SK-N-SH (cell line): ENCODE measurements around the gene CLEC16A. TPM values are rescaled to one million over a fixed set of nuclear protein-coding genes. Genes with fewer than 3 reads are reported as not detected.

Source experiments
- CTCF ChIA-PET: fragments of 300-600, 350-600 bp; formaldehyde crosslinking; extraction: SDS; loops from one replicate; lab custom pipeline; 2021; lab: Yijun Ruan, JAX
- POLR2A ChIA-PET: fragments of 350-600 bp; sonication (Branson Sonifier 250); formaldehyde crosslinking; extraction: SDS; loops from one replicate; lab custom pipeline; 2020; ENCODE audit warnings: antibody characterized with exemption, inconsistent platforms; lab: Yijun Ruan, JAX
- DNase-seq: peaks from one replicate; pipeline ENCODE4 v3.0.0; 2012
- H2AFZ ChIP-seq: fragments of 200-600 bp; sonication (generic); 2 replicates; pipeline ENCODE4 v1.8.1; 2016; ENCODE audit warnings: antibody characterized with exemption, mild to moderate bottlenecking, low read depth
- H3F3A ChIP-seq: fragments of 200-600 bp; sonication (generic); replicated peaks from 2 replicates; pipeline ENCODE3; 2016; ENCODE audit warnings: antibody characterized with exemption, mild to moderate bottlenecking; ENCODE audit not compliant: insufficient read depth
- H3K27ac ChIP-seq, 2 experiments: fragments of 200-500 bp in 1 of 2; fragments of 200-600 bp in 1 of 2; sonication (Bioruptor generic) in 1 of 2; sonication (generic), shearing (Covaris generic) in 1 of 2; 2 replicates each; pipeline versions ENCODE4 v1.5.1 to v1.6.1; 2014 to 2016; ENCODE audit warnings: low read depth in 2 of 2, inconsistent platforms in 1 of 2, low read length in 1 of 2, mild to moderate bottlenecking in 1 of 2, mixed read lengths in 1 of 2
- H3K27me3 ChIP-seq: fragments of 200-600 bp; sonication (generic), shearing (Covaris generic); 2 replicates; pipeline ENCODE4 v1.6.1; 2016; ENCODE audit warnings: mixed run types; ENCODE audit not compliant: insufficient read depth
- H3K36me3 ChIP-seq, 2 experiments: fragments of 200-500 bp in 1 of 2; fragments of 200-600 bp in 1 of 2; sonication (Bioruptor generic) in 1 of 2; sonication (generic) in 1 of 2; replicated peaks in 1 of 2; 2 replicates each; pipeline versions ENCODE3 to v1.5.1; 2014 to 2016; ENCODE audit warnings: low read length in 1 of 2, mild to moderate bottlenecking in 1 of 2; ENCODE audit not compliant: insufficient read depth in 2 of 2, control insufficient read depth in 1 of 2
- H3K4me1 ChIP-seq, 2 experiments: fragments of 200-500 bp in 1 of 2; fragments of 200-600 bp in 1 of 2; sonication (Bioruptor generic) in 1 of 2; sonication (generic), shearing (Covaris generic) in 1 of 2; 2 replicates each; pipeline versions ENCODE4 v1.5.1 to v1.6.1; 2014 to 2016; ENCODE audit warnings: low read depth in 1 of 2, low read length in 1 of 2, mixed run types in 1 of 2; ENCODE audit not compliant: insufficient read depth in 2 of 2, control insufficient read depth in 1 of 2
- H3K4me2 ChIP-seq: fragments of 200-600 bp; sonication (generic), shearing (Covaris generic); 2 replicates; pipeline ENCODE4 v1.6.1; 2017; ENCODE audit warnings: mixed run types
- H3K4me3 ChIP-seq, 2 experiments: fragments of 200-500 bp in 1 of 2; fragments of 200-600 bp in 1 of 2; sonication (Bioruptor generic) in 1 of 2; sonication (generic), shearing (Covaris generic) in 1 of 2; 2 replicates each; pipeline versions ENCODE4 v1.5.1 to v1.8.1; 2014 to 2016; ENCODE audit warnings: low read depth in 2 of 2, inconsistent platforms in 1 of 2, low read length in 1 of 2, mild to moderate bottlenecking in 1 of 2, mixed read lengths in 1 of 2, moderate library complexity in 1 of 2
- H3K79me2 ChIP-seq: fragments of 200-600 bp; sonication (generic); 2 replicates; pipeline ENCODE4 v1.8.1; 2017; ENCODE audit warnings: mild to moderate bottlenecking; ENCODE audit not compliant: insufficient read depth
- H3K9ac ChIP-seq: fragments of 200-600 bp; sonication (generic); 2 replicates; pipeline ENCODE4 v1.6.1; 2017; ENCODE audit warnings: mixed run types
- H3K9me2 ChIP-seq: fragments of 200-600 bp; sonication (generic); 2 replicates; pipeline ENCODE4 v1.6.1; 2017; ENCODE audit warnings: mixed run types
- H3K9me3 ChIP-seq: fragments of 200-600 bp; sonication (generic); 2 replicates; pipeline ENCODE4 v1.6.1; 2017; ENCODE audit warnings: mixed run types, mild to moderate bottlenecking, moderate library complexity
- H4K20me1 ChIP-seq: fragments of 200-600 bp; sonication (generic); 2 replicates; pipeline ENCODE4 v1.6.1; 2017; ENCODE audit warnings: mild to moderate bottlenecking, mixed run types; ENCODE audit not compliant: insufficient read depth
- ELF1 ChIP-seq: IDR thresholded peaks from 2 replicates; pipeline ENCODE4 v1.4.0; 2012
- EP300 ChIP-seq, 2 experiments: IDR thresholded peaks; 2 replicates each; pipeline versions ENCODE4 v1.4.0 to v1.6.1; 2012; ENCODE audit warnings: borderline replicate concordance in 1 of 2, low read depth in 1 of 2, low read length in 1 of 2
- EZH2phosphoT487 ChIP-seq: fragments of 200-600 bp; sonication (generic); IDR thresholded peaks from 2 replicates; pipeline ENCODE4 v1.6.1; 2017; ENCODE audit warnings: low read depth, mixed run types, mild to moderate bottlenecking, antibody characterized with exemption, moderate library complexity, borderline replicate concordance
- FOSL2 ChIP-seq: IDR thresholded peaks from 2 replicates; pipeline ENCODE4 v1.4.0; 2012; ENCODE audit warnings: low read depth, mild to moderate bottlenecking, moderate library complexity, borderline replicate concordance
- FOXJ3 ChIP-seq: sonication (generic); formaldehyde crosslinking; IDR thresholded peaks from 2 replicates; pipeline ENCODE4 v1.5.1; 2020; ENCODE audit warnings: mild to moderate bottlenecking, missing genetic modification reagents
- GABPA ChIP-seq: IDR thresholded peaks from 2 replicates; pipeline ENCODE4 v1.4.0; 2012; ENCODE audit warnings: low read depth, mild to moderate bottlenecking
- GATA2 ChIP-seq: sonication (generic); formaldehyde crosslinking; IDR thresholded peaks from 2 replicates; pipeline ENCODE4 v1.5.0; 2020; ENCODE audit warnings: mild to moderate bottlenecking, missing genetic modification reagents
- IRF3 ChIP-seq: fragments of 150-350 bp; IDR thresholded peaks from 2 replicates; pipeline ENCODE4 v1.6.1; 2016; ENCODE audit warnings: mild to moderate bottlenecking, low read depth, low read length
- JUND ChIP-seq: IDR thresholded peaks from 2 replicates; pipeline ENCODE4 v1.4.0; 2012
- MAX ChIP-seq: IDR thresholded peaks from 2 replicates; pipeline ENCODE4 v1.4.0; 2012; ENCODE audit warnings: low read depth
- MEF2A ChIP-seq: IDR thresholded peaks from 2 replicates; pipeline ENCODE4 v1.4.0; 2012; ENCODE audit warnings: low read depth, borderline replicate concordance
- NFIC ChIP-seq: IDR thresholded peaks from 2 replicates; pipeline ENCODE4 v1.4.0; 2012; ENCODE audit warnings: borderline replicate concordance
- NRF1 ChIP-seq: IDR thresholded peaks from 2 replicates; pipeline ENCODE4 v1.6.1; 2012; ENCODE audit warnings: low read depth, mild to moderate bottlenecking, low read length
- PBX3 ChIP-seq: IDR thresholded peaks from 2 replicates; pipeline ENCODE4; 2012
- RAD21 ChIP-seq: IDR thresholded peaks from 2 replicates; pipeline ENCODE4 v1.6.1; 2012; ENCODE audit warnings: mild to moderate bottlenecking, low read length
- RFX5 ChIP-seq: IDR thresholded peaks from 2 replicates; pipeline ENCODE4 v1.6.1; 2012; ENCODE audit warnings: mild to moderate bottlenecking, improper control_type of control experiment, low read length
- RXRA ChIP-seq: IDR thresholded peaks from 2 replicates; pipeline ENCODE4 v1.4.0; 2012; ENCODE audit warnings: low read depth, mild to moderate bottlenecking, borderline replicate concordance
- SIN3A ChIP-seq: IDR thresholded peaks from 2 replicates; pipeline ENCODE4 v1.6.1; 2012; ENCODE audit warnings: low read depth, mild to moderate bottlenecking, low read length, moderate library complexity, borderline replicate concordance
- SMC3 ChIP-seq: IDR thresholded peaks from 2 replicates; pipeline ENCODE4 v1.6.1; 2012; ENCODE audit warnings: low read depth, low read length, improper control_type of control experiment
- TAF1 ChIP-seq: IDR thresholded peaks from 2 replicates; pipeline ENCODE4 v1.6.1; 2012; ENCODE audit warnings: low read depth, mild to moderate bottlenecking, low read length, moderate library complexity, borderline replicate concordance
- TCF12 ChIP-seq: IDR thresholded peaks from 2 replicates; pipeline ENCODE4 v1.4.0; 2012
- TEAD4 ChIP-seq: IDR thresholded peaks from 2 replicates; pipeline ENCODE4 v1.4.0; 2012; ENCODE audit warnings: mild to moderate bottlenecking, borderline replicate concordance; ENCODE audit not compliant: insufficient read depth
- WGBS: methylation state at CpG from one replicate; pipeline ENCODE4 v1.1.6; 2017; ENCODE audit warnings: low lambda C conversion rate; 5-methylcytosine and 5-hydroxymethylcytosine counted together
- polyA plus RNA-seq, 3 experiments: library from polyadenylated mRNA; depleted of rRNA; stranded (reverse); fragments of >200 nt; gene quantifications; 2 replicates each; pipeline ENCODE4 v1.2.3, GENCODE V29; 2012

The CLEC16A gene
- polyA plus RNA-seq, 1 of the 3 experiments (the other 2 are of a cell fraction), result 13.7 TPM

DNA sequence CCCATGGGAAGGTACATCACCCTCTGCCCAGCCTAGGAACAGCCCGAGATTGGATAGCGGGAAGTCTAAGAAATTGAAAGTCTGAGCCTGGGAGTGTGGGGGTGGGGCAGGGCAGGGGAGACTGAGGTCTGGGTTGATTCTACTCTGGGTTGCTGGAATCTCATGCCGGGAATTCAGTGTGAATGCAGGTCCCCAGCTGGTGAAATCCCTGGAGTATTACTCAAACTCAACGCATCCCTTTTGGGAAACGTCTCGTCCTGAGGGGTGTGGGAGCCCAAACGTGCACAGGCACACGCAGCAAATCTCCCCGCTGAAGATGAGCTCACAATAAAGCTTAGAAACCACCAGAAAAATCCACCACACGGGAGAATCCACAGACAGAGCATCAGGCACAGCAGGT lies 256.2 kb downstream of the CLEC16A start:
- Histone ChIP-seq H3K4me3 (no peak overlapping the region), H3K4me2 (no peak overlapping the region), H3K4me1 (peaks cover 5 to 17% of the 10 kb centered on the region in 2 experiments; a peak in 3 of 4 replicates), H3K9me3 (no peaks in the 10 kb centered on the region), H3K27me3 (no peaks in the 10 kb centered on the region), H3F3A (no peaks in the 10 kb centered on the region), H4K20me1 (no peaks in the 10 kb centered on the region), H3K79me2 (no peaks in the 10 kb centered on the region), H3K27ac (no peak overlapping the region), H3K36me3 (no peaks in the 10 kb centered on the region), H3K9ac (no peak overlapping the region), H2AFZ (no peak overlapping the region), H3K9me2 (no peaks in the 10 kb centered on the region)
- DNase-seq, result no peak
- ChIA-PET POLR2A (interaction anchor here (1.2 kb wide), 1 partner anchor 55 kb away, joined by 4 read pairs; the partner anchor contains the start of gene SOCS1), CTCF (interaction anchor here (1.0 to 2.0 kb wide), 5 partner anchors 9 to 237 kb away, joined by 3 to 5 read pairs (median 5); no protein-coding TSS in a partner anchor)
- no peak for TF ChIP-seq EZH2phosphoT487
- TF ChIP-seq JUND, result no peak
- no peak for TF ChIP-seq NRF1
- TF ChIP-seq RXRA, result no peak
- TF ChIP-seq EP300 (IDR thresholded peaks at IDR 0.05; ENCODE audit: borderline replicate concordance in 1 of 2, low read depth in 1 of 2, low read length in 1 of 2), result no peak
- no peak for TF ChIP-seq RFX5
- no peak for TF ChIP-seq TEAD4
- TF ChIP-seq FOSL2, result no peak
- TF ChIP-seq SMC3, result no peak
- TF ChIP-seq NFIC, result no peak
- TF ChIP-seq PBX3, result no peak
- WGBS, result 81% methylated on average over 9 of the region's 10 CpGs

GRCh38 chr16:11201498-11202259 lies 257.3 kb downstream of the CLEC16A start:
- no peaks in the 10 kb centered on the region for H3K36me3 ChIP-seq
- peak overlapping the region in 1 of 2 experiments; percentile 82; a peak in 2 of 4 replicates for H3K27ac ChIP-seq
- H2AFZ ChIP-seq, result no peak overlapping the region; the same call in 1 of the 2 replicates
- peak overlapping the region; percentile 74 for H3K4me2 ChIP-seq
- peak overlapping the region in 1 of 2 experiments; percentile 20; a peak in 3 of 4 replicates for H3K4me3 ChIP-seq
- ChIA-PET CTCF (interaction anchor here (1.0 to 2.0 kb wide), 3 partner anchors 10 to 16 kb away, joined by 4 to 5 read pairs (median 4); no protein-coding TSS in a partner anchor), POLR2A (no interaction called here)
- H3K9ac ChIP-seq, result peak overlapping the region; percentile 35; the same call in 1 of the 2 replicates
- no peaks in the 10 kb centered on the region for H3K9me3 ChIP-seq
- 22% methylated on average over 12 of the region's 15 CpGs for WGBS
- DNase-seq, result peak; percentile 51
- H3K27me3 ChIP-seq, result no peaks in the 10 kb centered on the region
- H3K79me2 ChIP-seq, result no peaks in the 10 kb centered on the region
- no peaks in the 10 kb centered on the region for H3F3A ChIP-seq
- H3K9me2 ChIP-seq, result no peaks in the 10 kb centered on the region
- H4K20me1 ChIP-seq, result no peaks in the 10 kb centered on the region
- peaks cover 12 to 23% of the 10 kb centered on the region in 2 experiments; a peak in 3 of 4 replicates for H3K4me1 ChIP-seq
- TF ChIP-seq SIN3A (0 out of 2 replicates have a peak, but pooled peaks have one; percentile 23), SMC3 (no peak), RAD21 (no peak), FOSL2 (peak; percentile 83), FOXJ3 (no peak), MEF2A (0 out of 2 replicates have a peak, but pooled peaks have one; percentile 18), PBX3 (peak; percentile 63), ELF1 (no peak), TAF1 (no peak), GATA2 (CRISPR knock-in tag) (no peak), IRF3 (no peak), GABPA (0 out of 2 replicates have a peak, but pooled peaks have one; percentile 24), TCF12 (peak; percentile 99), TEAD4 (peak; percentile 78), MAX (peak; percentile 95), RFX5 (no peak)
